Smooth muscle cell (in vitro differentiated cells): ENCODE results near the gene ZC2HC1C. TPM values are rescaled to one million over a fixed set of nuclear protein-coding genes. Genes with fewer than 3 reads are reported as not detected.
A peak's percentile ranks its signal among the peaks of the same experiment; 100 is the strongest.

Source experiments
- DNase-seq: peaks from one replicate; lab custom pipeline; 2025; ENCODE audit not compliant: unreplicated experiment; lab: John Stamatoyannopoulos, UW
- H2AFZ ChIP-seq: fragments of 200-600 bp; sonication (generic); 2 replicates; pipeline ENCODE4 v1.6.0; 2016; ENCODE audit warnings: antibody characterized with exemption, low read depth, mild to moderate bottlenecking
- H3F3A ChIP-seq: fragments of 200-600 bp; sonication (generic); 2 replicates; pipeline ENCODE4 v1.6.0; 2017; ENCODE audit warnings: antibody characterized with exemption, low read depth
- H3K27ac ChIP-seq: fragments of 200-600 bp; sonication (generic); 2 replicates; pipeline ENCODE4 v1.5.1; 2016; ENCODE audit warnings: low read depth, mild to moderate bottlenecking
- H3K27me3 ChIP-seq: fragments of 200-600 bp; sonication (generic); 2 replicates; pipeline ENCODE4 v1.6.1; 2016; ENCODE audit warnings: low read depth, mild to moderate bottlenecking
- H3K36me3 ChIP-seq: fragments of 200-600 bp; sonication (generic); 2 replicates; pipeline ENCODE4 v1.5.1; 2016; ENCODE audit warnings: low read depth
- H3K4me1 ChIP-seq: fragments of 200-600 bp; sonication (generic); 2 replicates; pipeline ENCODE4 v1.5.1; 2016; ENCODE audit warnings: low read depth
- H3K4me2 ChIP-seq: fragments of 200-600 bp; sonication (generic); 2 replicates; pipeline ENCODE4 v1.6.0; 2016; ENCODE audit warnings: mild to moderate bottlenecking
- H3K4me3 ChIP-seq: fragments of 200-600 bp; sonication (generic); 2 replicates; pipeline ENCODE4 v1.5.1; 2016; ENCODE audit warnings: mild to moderate bottlenecking
- H3K79me2 ChIP-seq: fragments of 200-600 bp; sonication (generic); 2 replicates; pipeline ENCODE4 v1.6.0; 2016; ENCODE audit warnings: low read depth, mild to moderate bottlenecking
- H3K9ac ChIP-seq: fragments of 200-600 bp; sonication (generic); 2 replicates; pipeline ENCODE4 v1.6.0; 2016; ENCODE audit warnings: low read depth
- H3K9me3 ChIP-seq: fragments of 200-600 bp; sonication (generic); replicated peaks from 2 replicates; pipeline ENCODE4 v1.5.1; 2016; ENCODE audit warnings: low read depth
- H4K20me1 ChIP-seq: fragments of 200-600 bp; sonication (generic); 2 replicates; pipeline ENCODE4 v1.6.0; 2016; ENCODE audit warnings: low read depth
- WGBS: methylation state at CpG from one replicate; pipeline ENCODE4 v1.1.7; 2016; ENCODE audit warnings: low lambda C conversion rate; 5-methylcytosine and 5-hydroxymethylcytosine counted together
- polyA plus RNA-seq: library from polyadenylated mRNA; unstranded; fragments of >200 nt; fragmentation: Nextera tagmentation; extraction: Ambion mirVana; gene quantifications from 2 replicates; pipeline ENCODE4 v1.2.1, GENCODE V29; 2016
- total RNA-seq: library from RNA; depleted of rRNA; stranded (reverse); fragments of >200 nt; gene quantifications from 2 replicates; pipeline ENCODE4 v1.2.3, GENCODE V29; 2014
- TF ChIP-seq, protein P1 (sequence below): fragments of 200-600 bp; sonication (generic); IDR thresholded peaks from 2 replicates; pipeline ENCODE4 v1.5.1; 2017; ENCODE audit warnings: borderline replicate concordance, mild to moderate bottlenecking, antibody characterized with exemption; ENCODE audit not compliant: insufficient read depth, poor library complexity, severe bottlenecking

Gene ZC2HC1C
- total and polyA plus RNA-seq, 2 experiments from 2014 or later: 0.18 to 0.53 TPM

GRCh38 chr14:75088153-75088552 is 18.7 kb downstream of the ZC2HC1C start:
- H3K9me3 ChIP-seq: no peaks in the 10 kb centered on the region
- no peak overlapping the region for H3K4me2 ChIP-seq
- H3K4me3 ChIP-seq: no peak overlapping the region
- no peak overlapping the region for H3K9ac ChIP-seq
- no peak overlapping the region for H3K27ac ChIP-seq
- no peak overlapping the region for H2AFZ ChIP-seq
- no peak for DNase-seq
- no peaks in the 10 kb centered on the region for H3K79me2 ChIP-seq
- H4K20me1 ChIP-seq: no peaks in the 10 kb centered on the region
- TF ChIP-seq, protein P1, sequence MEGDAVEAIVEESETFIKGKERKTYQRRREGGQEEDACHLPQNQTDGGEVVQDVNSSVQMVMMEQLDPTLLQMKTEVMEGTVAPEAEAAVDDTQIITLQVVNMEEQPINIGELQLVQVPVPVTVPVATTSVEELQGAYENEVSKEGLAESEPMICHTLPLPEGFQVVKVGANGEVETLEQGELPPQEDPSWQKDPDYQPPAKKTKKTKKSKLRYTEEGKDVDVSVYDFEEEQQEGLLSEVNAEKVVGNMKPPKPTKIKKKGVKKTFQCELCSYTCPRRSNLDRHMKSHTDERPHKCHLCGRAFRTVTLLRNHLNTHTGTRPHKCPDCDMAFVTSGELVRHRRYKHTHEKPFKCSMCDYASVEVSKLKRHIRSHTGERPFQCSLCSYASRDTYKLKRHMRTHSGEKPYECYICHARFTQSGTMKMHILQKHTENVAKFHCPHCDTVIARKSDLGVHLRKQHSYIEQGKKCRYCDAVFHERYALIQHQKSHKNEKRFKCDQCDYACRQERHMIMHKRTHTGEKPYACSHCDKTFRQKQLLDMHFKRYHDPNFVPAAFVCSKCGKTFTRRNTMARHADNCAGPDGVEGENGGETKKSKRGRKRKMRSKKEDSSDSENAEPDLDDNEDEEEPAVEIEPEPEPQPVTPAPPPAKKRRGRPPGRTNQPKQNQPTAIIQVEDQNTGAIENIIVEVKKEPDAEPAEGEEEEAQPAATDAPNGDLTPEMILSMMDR: no peak
- no peaks in the 10 kb centered on the region for H3K4me1 ChIP-seq
- H3K27me3 ChIP-seq: no peaks in the 10 kb centered on the region
- H3F3A ChIP-seq: no peaks in the 10 kb centered on the region
- peaks cover 6% of the 10 kb centered on the region for H3K36me3 ChIP-seq
- 83% methylated on average over 2 of the region's 2 CpGs for WGBS

- H3K9me3 ChIP-seq: no peaks in the 10 kb centered on the region
- H3K27ac ChIP-seq: no peak overlapping the region
- no peaks in the 10 kb centered on the region for H3K4me1 ChIP-seq
- no peaks in the 10 kb centered on the region for H3K27me3 ChIP-seq
- no peak for DNase-seq
- H2AFZ ChIP-seq: no peak overlapping the region
- no peak overlapping the region for H3K4me3 ChIP-seq
- H3F3A ChIP-seq: no peaks in the 10 kb centered on the region
- H3K36me3 ChIP-seq: peaks cover 6% of the 10 kb centered on the region
- H4K20me1 ChIP-seq: no peaks in the 10 kb centered on the region
- TF ChIP-seq, protein P1: peak; percentile 78
- no peak overlapping the region for H3K9ac ChIP-seq
- no peaks in the 10 kb centered on the region for H3K79me2 ChIP-seq
- 64% methylated on average over 7 of the region's 7 CpGs for WGBS
- no peak overlapping the region for H3K4me2 ChIP-seq
Observed at GRCh38 chr14:75088566-75089373, 19.3 kb downstream of the ZC2HC1C start.

GRCh38 chr14:75090353-75090752 is 20.9 kb downstream of the ZC2HC1C start:
- no peaks in the 10 kb centered on the region for H3K4me1 ChIP-seq
- no peak overlapping the region for H3K4me3 ChIP-seq
- no peak overlapping the region for H3K4me2 ChIP-seq
- 96% methylated on average over 3 of the region's 3 CpGs for WGBS
- no peaks in the 10 kb centered on the region for H3K9me3 ChIP-seq
- TF ChIP-seq, protein P1: no peak
- peaks cover 6% of the 10 kb centered on the region for H3K36me3 ChIP-seq
- no peaks in the 10 kb centered on the region for H3K79me2 ChIP-seq
- no peaks in the 10 kb centered on the region for H4K20me1 ChIP-seq
- no peak overlapping the region for H3K27ac ChIP-seq
- H3K9ac ChIP-seq: no peak overlapping the region
- no peak for DNase-seq
- no peak overlapping the region for H2AFZ ChIP-seq
- H3F3A ChIP-seq: no peaks in the 10 kb centered on the region
- H3K27me3 ChIP-seq: no peaks in the 10 kb centered on the region

- H3F3A ChIP-seq: no peaks in the 10 kb centered on the region
- no peak overlapping the region for H3K9ac ChIP-seq
- DNase-seq: no peak
- H3K27me3 ChIP-seq: no peaks in the 10 kb centered on the region
- H3K36me3 ChIP-seq: peaks cover 6% of the 10 kb centered on the region
- no peaks in the 10 kb centered on the region for H3K9me3 ChIP-seq
- H3K4me3 ChIP-seq: no peak overlapping the region
- H3K4me2 ChIP-seq: no peak overlapping the region
- H4K20me1 ChIP-seq: no peaks in the 10 kb centered on the region
- TF ChIP-seq, protein P1: no peak
- no peak overlapping the region for H2AFZ ChIP-seq
- no peak overlapping the region for H3K27ac ChIP-seq
- WGBS: 82% methylated on average over 8 of the region's 8 CpGs
- H3K79me2 ChIP-seq: no peaks in the 10 kb centered on the region
- H3K4me1 ChIP-seq: no peaks in the 10 kb centered on the region
Observed at GRCh38 chr14:75091251-75091650, 21.8 kb downstream of the ZC2HC1C start.
